Dedifferentiated amniotic fluid mesenchymal stem cell (primary cell): ENCODE results near the gene ACSL6.

Experiments used
- DNase-seq: peaks from one replicate; pipeline ENCODE4 v3.0.0-alpha.2; 2016; ENCODE audit errors: extremely low spot score

Gene ACSL6

GRCh38 chr5:132017316-132017715 is 5.9 kb upstream of the ACSL6 start:
- DNase-seq = no peak

GRCh38 chr5:132016721-132017250 is 5.3 kb upstream of the ACSL6 start:
- DNase-seq = no peak

GRCh38 chr5:132013711-132014110 is 2.3 kb upstream of the ACSL6 start:
- DNase-seq = no peak

GRCh38 chr5:132013006-132013689 is 1.7 kb upstream of the ACSL6 start:
- DNase-seq = no peak

GRCh38 chr5:132012371-132013005 is 1.0 kb upstream of the ACSL6 start:
- no peak for DNase-seq

GRCh38 chr5:132010989-132011621 is 353 bp downstream of the ACSL6 start:
- DNase-seq = no peak

GRCh38 chr5:132010645-132010988 is 841 bp downstream of the ACSL6 start:
- DNase-seq = no peak

- no peak for DNase-seq
These were observed 1.6 kb downstream of the ACSL6 start for GRCh38 chr5:132009706-132010405.

- DNase-seq = no peak
These were observed 2.3 kb downstream of the ACSL6 start for GRCh38 chr5:132008961-132009680.

GRCh38 chr5:132008163-132008473 is 3.3 kb downstream of the ACSL6 start:
- no peak for DNase-seq

GRCh38 chr5:132007399-132008162 is 3.9 kb downstream of the ACSL6 start:
- DNase-seq = peak; percentile 68

- no peak for DNase-seq
These were observed 4.9 kb downstream of the ACSL6 start for GRCh38 chr5:132006331-132007120.

- DNase-seq = no peak
These were observed 5.9 kb downstream of the ACSL6 start for GRCh38 chr5:132005591-132005990.

GRCh38 chr5:132003982-132004381 is 7.5 kb downstream of the ACSL6 start:
- no peak for DNase-seq

- DNase-seq = no peak
These were observed 8.2 kb downstream of the ACSL6 start for GRCh38 chr5:132003170-132003744.

- no peak for DNase-seq
These were observed 8.7 kb downstream of the ACSL6 start for GRCh38 chr5:132002757-132003156.

- DNase-seq = no peak
These were observed 9.6 kb downstream of the ACSL6 start for GRCh38 chr5:132001647-132002561.

- no peak for DNase-seq
These were observed 10.6 kb downstream of the ACSL6 start for GRCh38 chr5:132000677-132001453.
